NCI-H187 treated with DMSO at 0.1 percent for 48 hours (cell line): ENCODE data around the gene TMEM250.
A peak's percentile ranks its signal among the peaks of the same experiment; 100 is the strongest.
"Not testable (repeated sequence)": the region's sequence is repeated elsewhere in the genome, so short reads cannot be mapped to it uniquely, and the experiment has no call there.

Experiments used
- DNase-seq: peaks from one replicate; lab custom pipeline; 2025; lab: John Stamatoyannopoulos, UW

TMEM250 gene

GRCh38 chr9:136110082-136111061 lies 8.3 kb downstream of the TMEM250 start:
- DNase-seq = no peak

GRCh38 chr9:136109351-136110081 lies 9.2 kb downstream of the TMEM250 start:
- DNase-seq = peak; percentile 43

DNA sequence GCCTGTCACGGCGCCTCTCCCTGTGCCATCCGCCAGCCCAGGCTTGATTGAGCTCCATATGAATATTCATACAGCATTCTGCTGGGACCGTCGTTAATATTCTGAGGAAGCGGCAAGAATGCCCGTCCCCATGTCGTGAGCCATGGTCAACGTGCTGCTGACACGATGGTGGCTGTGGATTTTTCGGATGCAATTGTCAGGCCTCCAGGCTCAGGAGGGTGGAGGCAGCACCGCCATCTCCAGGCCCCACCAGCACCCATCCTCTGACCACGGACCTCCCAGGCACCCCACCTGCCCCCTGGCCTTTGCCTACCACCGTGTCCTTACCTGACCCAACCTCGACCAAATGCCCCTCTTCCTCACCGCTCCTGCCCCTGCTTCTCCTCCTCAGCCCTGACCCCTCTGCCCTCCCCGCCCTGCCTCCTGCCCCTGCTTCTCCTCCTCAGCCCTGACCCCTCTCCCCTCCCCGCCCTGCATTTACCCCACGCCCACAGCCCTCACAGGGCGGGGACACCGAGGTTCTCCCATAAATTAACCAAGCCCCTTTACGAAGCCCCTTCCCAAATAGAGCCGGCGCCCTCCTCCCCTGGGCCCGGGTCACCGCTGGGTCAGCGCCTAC lies 9.9 kb downstream of the TMEM250 start:
- DNase-seq = no peak

- DNase-seq = peak; percentile 49
Measured at GRCh38 chr9:136107953-136108647, 10.6 kb downstream of the TMEM250 start.

GRCh38 chr9:136107155-136107952 lies 11.3 kb downstream of the TMEM250 start:
- no peak for DNase-seq

- no peak for DNase-seq
Measured at GRCh38 chr9:136105398-136106135, 13.1 kb downstream of the TMEM250 start.

DNA sequence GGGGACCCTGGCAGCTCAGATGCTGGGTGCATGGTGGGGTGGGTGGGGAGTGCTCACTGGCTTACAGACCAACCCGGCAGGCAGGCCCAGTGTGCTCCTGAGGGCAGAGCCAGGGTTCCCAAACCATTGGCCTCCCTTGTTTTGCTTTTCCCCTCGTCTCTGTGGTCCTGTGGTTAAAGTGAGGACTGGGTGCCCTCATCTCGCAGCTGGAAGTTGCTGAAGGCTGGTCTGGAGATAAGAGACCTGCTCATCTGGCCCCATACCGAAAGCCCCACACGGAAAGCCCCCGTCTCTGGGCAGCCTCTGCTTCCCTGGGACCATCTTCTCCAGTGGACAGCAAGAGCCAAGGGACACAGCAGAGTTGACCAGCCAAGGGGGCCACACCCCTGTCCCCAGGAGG lies 13.8 kb downstream of the TMEM250 start:
- DNase-seq = no peak

- no peak for DNase-seq
Measured at GRCh38 chr9:136104488-136104800, 14.2 kb downstream of the TMEM250 start.

GRCh38 chr9:136103651-136104487 lies 14.8 kb downstream of the TMEM250 start:
- peak; percentile 40 for DNase-seq

- not testable (repeated sequence) for DNase-seq
Measured at GRCh38 chr9:136101615-136102074, 17.0 kb downstream of the TMEM250 start.

DNA sequence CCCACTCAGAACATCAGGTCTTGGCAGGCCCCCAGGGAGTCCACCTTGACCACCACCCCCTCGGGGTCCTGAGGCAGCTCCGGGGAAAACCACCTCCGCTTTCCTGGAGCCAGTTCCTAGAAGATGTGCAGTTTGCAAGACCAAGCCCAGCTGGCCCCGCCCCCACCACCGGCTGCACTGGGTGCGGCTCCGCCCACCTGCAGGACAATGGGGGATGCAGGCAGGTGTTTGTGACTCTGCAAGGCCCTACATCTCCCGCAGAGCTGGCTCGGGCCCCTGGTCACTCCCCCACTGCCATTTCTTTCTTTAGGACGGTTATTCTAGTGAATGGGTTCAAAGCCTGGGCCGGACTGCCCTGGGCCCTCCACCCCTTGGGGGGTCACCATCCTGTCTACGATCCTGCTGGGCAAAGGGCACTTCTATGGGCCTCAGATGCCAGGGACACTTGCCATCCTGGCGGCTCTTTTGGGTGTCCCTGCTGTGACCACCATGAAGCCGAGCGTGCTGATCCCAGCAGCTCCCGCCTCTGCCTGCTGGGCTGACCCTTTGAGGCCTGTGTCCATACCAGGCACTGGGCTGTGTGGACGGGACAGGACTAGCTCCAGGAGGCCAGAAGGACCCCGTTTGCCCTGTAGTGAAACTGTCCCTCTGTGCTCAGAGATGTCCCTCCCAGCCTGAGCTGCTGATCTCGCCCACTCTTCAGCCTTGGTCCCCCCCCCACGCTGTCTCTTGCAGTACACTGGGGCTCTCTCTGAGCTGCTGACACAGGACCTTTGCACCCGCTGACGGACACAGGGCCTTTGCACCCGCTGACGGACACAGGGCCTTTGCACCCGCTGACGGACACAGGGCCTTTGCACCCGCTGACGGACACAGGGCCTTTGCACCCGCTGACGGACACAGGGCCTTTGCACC lies 17.7 kb downstream of the TMEM250 start:
- DNase-seq = peak; percentile 2

DNA sequence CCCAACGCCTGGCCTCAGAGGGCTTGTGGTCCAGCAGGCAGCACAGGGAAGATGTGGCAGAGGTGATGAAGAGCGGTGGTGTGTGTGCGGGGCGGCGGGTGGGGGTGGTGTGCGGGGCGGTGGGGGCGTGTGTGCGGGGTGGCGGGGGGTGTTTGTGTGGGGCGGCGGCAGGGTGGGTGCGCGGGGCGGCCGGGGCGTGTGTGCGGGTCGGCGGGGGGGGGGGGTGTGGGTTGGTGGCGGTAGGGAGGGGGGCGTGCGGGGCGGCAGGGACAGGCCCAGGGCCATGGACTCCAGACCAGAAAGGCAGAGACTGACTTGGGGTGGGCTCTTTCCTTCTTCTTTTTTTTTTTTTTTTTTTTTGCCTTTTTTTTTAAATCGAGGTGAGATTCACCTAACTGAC lies 19.1 kb downstream of the TMEM250 start:
- no peak for DNase-seq

DNA sequence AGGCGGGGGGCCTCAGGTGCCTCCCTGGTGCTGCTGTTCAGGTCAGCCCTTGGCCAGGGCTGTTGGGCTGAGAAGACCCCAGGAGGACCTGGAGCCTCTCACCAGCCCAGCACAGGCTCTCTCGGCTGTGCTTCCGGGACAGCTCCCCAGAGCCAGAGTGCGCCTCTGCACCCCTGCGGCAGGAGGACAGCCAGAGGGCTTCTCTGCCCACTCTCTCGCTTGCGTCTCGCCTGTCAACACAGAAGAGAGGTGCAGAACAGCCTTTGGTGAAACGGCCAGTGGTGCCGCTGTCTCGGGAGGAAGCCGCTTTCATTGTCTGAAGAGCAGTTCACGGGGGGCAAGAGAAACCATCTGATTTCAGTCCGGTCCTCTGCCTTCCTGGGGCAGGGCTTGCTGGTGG lies 19.8 kb downstream of the TMEM250 start:
- no peak for DNase-seq

- DNase-seq = no peak
Measured at GRCh38 chr9:136098210-136098609, 20.5 kb downstream of the TMEM250 start.

- DNase-seq = no peak
Measured at GRCh38 chr9:136096505-136097001, 22.1 kb downstream of the TMEM250 start.

DNA sequence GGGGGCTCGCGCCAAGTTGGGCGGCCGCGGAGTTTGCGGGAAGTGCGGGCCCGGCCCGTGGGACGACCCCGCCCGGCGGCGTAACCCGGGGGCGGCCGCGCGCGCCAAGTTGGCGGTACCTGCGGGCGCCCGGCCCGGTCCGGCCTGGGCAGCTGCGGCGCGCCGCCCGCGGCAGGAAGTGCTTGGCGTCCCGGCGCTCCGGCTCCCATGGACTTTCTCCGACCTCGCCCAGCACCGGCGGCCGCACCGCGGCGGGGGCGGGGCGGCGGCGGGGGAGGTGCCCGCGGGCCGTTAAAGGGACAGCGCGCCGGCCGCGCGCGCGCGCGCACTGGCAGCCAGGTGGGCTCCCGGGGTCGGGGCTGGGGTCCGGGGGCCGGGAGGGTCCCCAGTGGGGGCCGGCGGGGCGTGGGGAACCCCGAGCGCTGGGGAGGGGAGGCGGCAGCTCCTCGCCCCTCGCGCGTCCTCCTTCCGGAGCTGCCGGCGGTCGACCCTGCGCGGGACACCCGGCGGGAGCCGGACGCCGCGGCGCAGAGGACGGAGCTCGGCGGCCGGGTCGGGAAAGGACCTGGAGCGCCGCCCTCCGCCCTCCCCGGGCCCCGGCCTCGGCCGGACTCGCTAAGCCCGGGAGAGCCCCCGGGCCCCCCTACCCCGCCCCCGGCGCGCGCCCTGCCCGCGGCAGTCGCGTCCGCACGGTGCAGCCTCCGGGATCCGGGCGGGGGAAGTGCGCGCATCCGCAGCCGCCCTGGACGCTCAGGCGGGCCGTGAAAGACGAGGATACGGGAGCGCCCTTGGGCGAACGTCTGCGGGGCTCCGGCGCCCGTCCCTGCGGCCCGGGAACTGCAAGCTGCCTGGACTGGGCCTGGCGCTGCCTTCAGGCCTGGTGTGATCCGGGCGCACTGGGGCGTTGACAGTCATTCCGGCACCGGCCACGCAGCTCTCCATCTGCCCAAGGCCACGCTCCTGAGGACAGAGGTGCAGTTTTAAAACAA lies 23.3 kb downstream of the TMEM250 start, which contains the start of gene NACC2:
TSS of gene NACC2 (minus strand) at position 220 of the 989 bp plus-strand sequence. CDS start 44,768 bp downstream, outside the sequence.
- DNase-seq = no peak
